Stimulated activated CD8-positive, alpha-beta memory T cell treated with anti-CD3 and anti-CD28 coated beads, Interleukin-7, amount 100 ng/mL, for 4 hours (primary cell): ENCODE results near the gene ST6GALNAC6.
"Not testable (repeated sequence)": the region's sequence is repeated elsewhere in the genome, so short reads cannot be mapped to it uniquely, and the experiment has no call there.

Source experiments
- DNase-seq, 2 donors: peaks; one replicate each; pipeline ENCODE4 v3.0.0-alpha.2; 2020; ENCODE audit warnings: low read depth in 2 of 2

Gene ST6GALNAC6

GRCh38 chr9:127893392-127893791 lies 6.0 kb downstream of the ST6GALNAC6 start:
- no peak for DNase-seq

- no peak for DNase-seq
Observed at GRCh38 chr9:127892831-127893230, 6.6 kb downstream of the ST6GALNAC6 start.

- DNase-seq: no peak
Observed at GRCh38 chr9:127890053-127890452, 9.3 kb downstream of the ST6GALNAC6 start.

GRCh38 chr9:127887792-127888191 lies 11.6 kb downstream of the ST6GALNAC6 start:
- DNase-seq: no peak

- no peak for DNase-seq
Observed at GRCh38 chr9:127886401-127886972, 12.9 kb downstream of the ST6GALNAC6 start.

GRCh38 chr9:127885508-127886281 lies 13.7 kb downstream of the ST6GALNAC6 start:
- DNase-seq: no peak

GRCh38 chr9:127884976-127885490 lies 14.4 kb downstream of the ST6GALNAC6 start:
- no peak for DNase-seq

- DNase-seq: no peak
Observed at GRCh38 chr9:127884427-127884911, 14.9 kb downstream of the ST6GALNAC6 start.

- no peak for DNase-seq
Observed at GRCh38 chr9:127883959-127884358, 15.4 kb downstream of the ST6GALNAC6 start.

- DNase-seq: not testable (repeated sequence)
Observed at GRCh38 chr9:127881715-127882114, 17.7 kb downstream of the ST6GALNAC6 start.

GRCh38 chr9:127880143-127880542 lies 19.3 kb downstream of the ST6GALNAC6 start:
- no peak for DNase-seq

GRCh38 chr9:127878652-127879390 lies 20.6 kb downstream of the ST6GALNAC6 start:
- no peak for DNase-seq

GRCh38 chr9:127878001-127878651 lies 21.3 kb downstream of the ST6GALNAC6 start:
- DNase-seq: no peak

- no peak for DNase-seq
Observed at GRCh38 chr9:127877566-127877998, 21.8 kb downstream of the ST6GALNAC6 start, which contains the start of gene AK1. Gene AK1, minus strand, starts transcription at chr9:127877675. Its CDS starts 3,058 bp downstream, at chr9:127874617.

GRCh38 chr9:127876764-127877562 lies 22.4 kb downstream of the ST6GALNAC6 start:
- no peak for DNase-seq

GRCh38 chr9:127876026-127876763 lies 23.2 kb downstream of the ST6GALNAC6 start:
- DNase-seq: no peak

- no peak for DNase-seq
Observed at GRCh38 chr9:127875306-127875966, 24.0 kb downstream of the ST6GALNAC6 start.

- no peak for DNase-seq
Observed at GRCh38 chr9:127874301-127875221, 24.8 kb downstream of the ST6GALNAC6 start.
